GM21576 (cell line): ENCODE measurements around the gene ZNF813.
"Not testable (repeated sequence)": the region's sequence is repeated elsewhere in the genome, so short reads cannot be mapped to it uniquely, and the experiment has no call there.

Experiments
- ATAC-seq: cut with Tn5 transposase; IDR thresholded peaks from one replicate; pipeline ENCODE4 v1.9.1; 2021; ENCODE audit warnings: mild to moderate bottlenecking, moderate library complexity; ENCODE audit not compliant: unreplicated experiment

The ZNF813 gene

DNA sequence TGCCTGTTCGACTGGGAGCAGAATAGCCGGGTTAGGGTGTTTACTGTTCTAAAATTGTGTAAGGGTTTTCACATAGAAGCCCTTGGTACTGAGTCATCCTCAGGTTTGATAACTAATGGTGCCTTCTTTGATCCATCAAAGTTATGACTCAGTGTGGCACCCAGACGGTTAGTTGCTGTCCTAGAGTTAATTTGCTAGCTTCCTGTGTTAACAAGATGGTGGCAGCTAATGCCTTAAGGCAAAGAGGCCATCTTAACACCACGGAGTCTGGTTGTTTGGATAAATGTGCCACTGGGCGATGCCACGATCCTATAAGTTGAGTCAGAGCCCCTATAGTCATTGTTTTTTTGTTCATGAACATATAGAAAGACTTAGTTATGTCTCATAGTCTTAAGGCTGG, 7.9 kb downstream of the ZNF813 start:
- not testable (repeated sequence) for ATAC-seq

GRCh38 chr19:53483751-53484150, 16.2 kb downstream of the ZNF813 start:
- ATAC-seq = not testable (repeated sequence)

- ATAC-seq = no peak
Observed at GRCh38 chr19:53485046-53486004, 17.8 kb downstream of the ZNF813 start.

GRCh38 chr19:53492153-53492552, 24.6 kb downstream of the ZNF813 start:
- no peak for ATAC-seq

DNA sequence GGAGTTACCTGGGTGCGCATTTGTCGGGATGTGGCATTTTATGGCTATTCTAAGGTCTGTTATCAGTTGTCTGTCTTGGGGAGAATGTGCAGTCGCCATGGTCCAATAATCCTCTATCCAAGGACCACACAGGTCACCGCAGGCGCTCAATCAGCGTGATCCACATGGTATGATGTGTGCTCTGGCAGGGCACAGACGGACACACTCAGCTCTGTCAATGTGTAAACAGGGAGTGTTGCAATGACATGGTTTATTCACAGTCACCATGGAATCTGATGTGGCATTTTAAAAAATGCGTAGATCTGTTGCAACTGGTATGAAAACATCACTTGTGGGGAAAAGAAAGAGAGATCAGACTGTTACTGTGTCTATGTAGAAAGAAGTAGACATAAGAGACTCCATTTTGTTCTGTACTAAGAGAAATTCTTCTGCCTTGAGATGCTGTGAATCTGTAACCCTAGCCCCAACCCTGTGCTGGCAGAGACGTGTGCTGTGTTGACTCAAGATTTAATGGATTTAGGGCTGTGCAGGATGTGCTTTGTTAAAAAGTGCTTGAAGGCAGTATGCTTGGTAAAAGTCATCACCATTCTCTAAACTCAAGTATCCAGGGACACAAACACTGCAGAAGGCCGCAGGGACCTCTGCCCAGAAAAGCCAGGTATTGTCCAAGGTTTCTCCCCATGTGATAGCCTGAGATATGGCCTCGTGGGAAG, 29.9 kb downstream of the ZNF813 start:
- not testable (repeated sequence) for ATAC-seq

DNA sequence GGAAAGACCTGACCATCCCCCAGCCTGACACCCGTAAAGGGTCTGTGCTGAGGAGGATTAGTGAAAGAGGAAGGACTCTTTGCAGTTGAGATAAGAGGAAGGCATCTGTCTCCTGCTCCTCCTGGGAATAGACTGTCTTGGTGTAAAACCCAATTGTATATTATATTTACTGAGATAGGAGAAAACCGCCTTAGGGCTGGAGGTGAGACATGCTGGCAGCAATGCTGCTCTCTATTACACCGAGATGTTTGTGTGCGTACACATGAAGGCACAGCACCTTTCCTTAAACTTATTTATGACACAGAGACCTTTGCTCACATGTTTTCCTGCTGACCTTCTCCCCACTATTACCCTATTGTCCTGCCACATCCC, 30.5 kb downstream of the ZNF813 start:
- not testable (repeated sequence) for ATAC-seq

DNA sequence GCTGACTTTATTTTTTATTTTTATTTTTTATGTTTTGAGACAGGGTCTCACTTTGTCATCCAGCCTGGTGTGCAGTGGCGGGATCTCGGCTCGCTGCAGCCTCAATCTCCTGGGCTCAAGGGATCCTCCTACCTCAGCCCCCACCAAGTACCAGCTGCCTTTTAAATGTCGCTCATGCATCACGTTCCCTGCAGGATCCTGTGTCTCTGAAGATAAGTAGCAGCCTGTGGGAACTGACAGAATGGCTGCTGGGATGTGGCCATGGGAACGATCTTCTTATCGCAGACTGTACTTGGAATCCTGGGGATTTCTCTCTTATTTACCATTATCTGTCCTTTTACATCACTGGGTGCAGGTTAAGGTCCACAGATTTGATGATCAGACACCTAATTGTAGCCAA, 35.6 kb downstream of the ZNF813 start:
- ATAC-seq = not testable (repeated sequence)

DNA sequence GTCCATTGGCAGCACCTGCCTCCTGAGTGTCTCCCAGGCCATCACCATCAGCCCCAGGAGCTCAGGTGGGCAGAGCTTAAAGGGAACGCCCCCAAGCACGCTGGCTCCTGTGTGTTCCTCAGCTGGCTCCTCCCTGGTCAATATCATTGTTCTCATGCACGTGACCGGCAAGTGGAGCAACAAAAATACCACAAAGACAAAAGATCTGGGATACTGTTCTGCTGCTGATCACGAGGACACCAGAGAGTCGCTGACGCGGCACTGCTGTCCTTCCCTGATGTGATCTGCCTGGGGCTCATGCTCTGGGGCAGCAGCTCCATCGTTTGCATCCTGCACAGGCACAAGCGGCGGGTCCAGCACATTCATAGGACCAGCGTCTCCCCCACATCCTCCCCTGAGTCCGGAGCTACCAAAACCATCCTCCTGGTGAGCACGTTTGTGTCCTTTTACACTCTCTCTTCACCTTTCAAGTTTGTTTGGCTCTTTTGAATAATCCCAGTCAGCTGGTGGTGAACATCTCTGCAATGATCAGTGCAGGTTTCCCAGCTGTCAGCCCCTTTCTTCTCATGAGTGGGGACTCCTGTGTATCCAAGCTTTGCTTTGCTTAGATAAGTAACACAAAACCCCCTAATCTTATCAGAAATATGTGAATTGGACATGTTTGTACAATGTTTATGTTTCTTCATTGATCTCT, 36.3 kb downstream of the ZNF813 start:
- not testable (repeated sequence) for ATAC-seq

GRCh38 chr19:53504365-53504703, 36.8 kb downstream of the ZNF813 start:
- not testable (repeated sequence) for ATAC-seq

DNA sequence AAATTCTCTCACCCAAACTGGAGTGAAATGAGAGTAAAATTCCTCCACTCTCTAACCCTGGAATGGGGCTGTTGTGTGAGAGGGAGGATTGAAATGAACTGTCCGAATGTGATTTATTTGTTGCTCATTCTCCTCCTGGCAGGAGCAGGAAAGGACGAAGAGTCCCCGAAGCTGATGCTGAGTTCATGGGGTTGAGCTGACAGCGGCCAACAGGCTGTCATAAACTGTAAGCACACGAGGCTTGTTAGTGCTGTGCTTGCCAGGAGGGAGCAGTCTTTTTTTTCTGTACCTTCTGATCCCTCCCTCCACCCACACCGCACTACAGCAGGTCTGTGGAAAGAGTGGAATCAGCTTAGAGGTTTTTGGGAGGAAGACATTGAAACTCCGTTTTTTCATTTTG, 37.4 kb downstream of the ZNF813 start:
- no peak for ATAC-seq

DNA sequence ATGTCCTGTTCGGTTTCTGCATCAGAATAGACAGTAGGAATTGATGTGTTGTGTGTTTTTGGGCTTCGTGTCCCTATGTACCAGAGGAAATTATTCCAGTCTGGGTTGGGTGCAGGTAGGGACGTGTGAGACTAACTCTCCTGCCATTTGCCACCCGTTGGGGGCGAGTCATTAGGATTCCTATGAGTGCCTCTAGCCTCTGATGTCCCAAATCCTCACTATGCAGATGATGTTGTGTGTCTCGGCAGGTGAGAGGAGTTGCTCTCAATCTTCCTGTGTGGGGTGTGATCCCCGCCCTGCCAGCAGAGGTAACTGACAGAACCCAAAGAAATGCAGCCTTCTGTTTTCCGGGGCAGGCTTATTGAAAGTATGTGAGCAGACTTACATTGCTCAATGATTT, 39.2 kb downstream of the ZNF813 start:
- ATAC-seq = no peak

DNA sequence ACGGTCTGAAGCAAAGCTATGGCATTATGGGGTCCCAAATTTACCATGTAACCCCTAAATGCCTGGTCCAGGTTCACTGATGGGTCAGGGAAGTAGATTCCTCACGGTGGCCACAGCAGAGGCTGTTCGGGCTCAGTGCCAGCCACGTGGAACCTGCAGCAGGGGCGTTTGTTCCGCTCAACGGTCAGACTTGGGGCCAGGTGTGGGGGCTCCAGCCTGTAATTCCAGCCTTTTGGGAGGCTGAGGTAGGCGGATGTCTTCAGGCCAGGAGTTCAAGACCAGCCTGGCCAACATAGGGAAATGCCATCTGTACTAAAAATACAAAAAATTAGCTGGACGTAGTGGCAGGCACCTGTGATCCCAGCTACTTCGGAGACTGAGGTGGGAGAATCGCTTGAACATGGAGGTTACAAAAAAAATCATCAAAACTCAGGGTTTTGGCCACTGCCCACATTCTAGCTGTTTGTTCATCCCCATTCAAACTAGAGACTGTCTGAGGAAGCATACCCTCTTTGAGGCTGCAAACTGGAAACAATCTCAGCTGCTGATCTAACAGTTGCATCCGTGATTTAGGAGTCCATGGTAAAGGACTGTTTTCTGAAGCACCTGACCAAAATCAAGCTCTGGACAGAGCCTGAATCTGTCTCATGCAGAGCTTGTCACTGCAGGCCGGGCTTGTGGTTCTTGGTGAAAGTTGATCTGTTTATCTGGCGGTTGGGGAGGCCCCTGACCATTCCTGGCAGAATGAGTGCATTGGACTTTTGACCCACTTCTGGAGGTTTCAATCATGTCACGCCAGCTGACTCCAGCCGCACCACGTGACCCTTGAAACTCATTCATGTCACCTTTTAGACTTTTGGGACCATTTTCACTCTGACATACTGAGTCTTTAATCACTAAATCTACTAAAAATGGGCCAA, 40.2 kb downstream of the ZNF813 start:
- ATAC-seq = no peak

DNA sequence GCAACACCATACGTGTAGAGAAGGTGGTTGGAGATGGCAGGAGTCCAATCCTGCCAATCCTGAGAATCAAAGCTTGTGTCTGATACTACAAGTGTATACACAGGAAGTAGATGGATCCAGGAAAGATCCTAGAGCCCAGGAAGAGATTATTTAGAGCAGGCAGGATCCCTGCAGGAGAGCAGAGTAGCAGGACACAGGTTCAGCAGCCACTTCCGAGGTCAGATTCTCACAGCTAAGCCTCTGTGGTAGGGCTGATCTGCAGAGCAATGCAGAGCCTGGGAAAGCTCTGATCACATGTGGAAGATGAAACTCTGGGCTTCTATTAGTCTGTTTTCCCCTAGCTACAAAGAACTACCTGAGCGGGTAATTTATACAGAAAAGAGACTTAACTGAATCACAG, 41.9 kb downstream of the ZNF813 start:
- ATAC-seq = no peak

GRCh38 chr19:53509845-53510244, 42.3 kb downstream of the ZNF813 start:
- no peak for ATAC-seq

DNA sequence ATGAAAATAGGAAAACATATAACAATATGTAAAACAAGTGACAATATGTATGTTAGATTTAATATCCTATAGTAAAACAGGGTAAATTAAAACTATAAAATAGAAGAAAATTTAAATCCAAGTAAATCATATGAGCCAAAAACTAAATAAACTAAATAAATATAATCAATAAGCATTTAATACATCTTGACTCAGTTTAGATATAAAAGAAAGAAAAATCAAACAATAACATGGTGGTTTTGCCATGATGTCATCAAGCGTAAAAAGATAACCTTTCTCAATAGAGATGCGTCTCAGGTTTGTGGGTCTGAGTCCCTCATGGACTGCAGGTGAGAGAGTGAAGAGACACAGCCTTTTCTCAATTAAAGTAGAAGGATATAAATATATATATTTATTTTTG, 43.8 kb downstream of the ZNF813 start:
- ATAC-seq = no peak

GRCh38 chr19:53511933-53512374, 44.4 kb downstream of the ZNF813 start:
- ATAC-seq = no peak

- ATAC-seq = not testable (repeated sequence)
Observed at GRCh38 chr19:53515047-53515446, 47.5 kb downstream of the ZNF813 start.

GRCh38 chr19:53517114-53517741, 49.7 kb downstream of the ZNF813 start:
- ATAC-seq = no peak

DNA sequence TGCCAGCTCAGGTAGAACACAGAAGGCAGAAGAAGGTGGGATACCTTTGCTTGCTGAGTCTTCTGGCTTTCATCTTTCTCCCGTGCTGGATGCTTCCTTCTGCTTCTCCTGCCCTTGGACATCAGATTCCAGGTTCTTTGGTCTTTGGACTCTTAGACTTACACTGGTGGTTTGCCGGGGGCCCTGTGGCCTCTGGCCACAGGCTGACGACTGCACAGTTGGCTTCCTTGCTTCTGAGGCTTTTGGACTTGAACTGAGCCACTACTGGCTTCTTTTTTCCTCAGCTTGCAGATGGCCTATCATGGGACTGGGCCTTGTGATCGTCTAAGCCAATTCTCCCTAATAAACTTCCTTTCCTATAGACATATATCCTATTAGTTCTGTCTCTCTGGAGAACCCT, 50.6 kb downstream of the ZNF813 start:
- no peak for ATAC-seq

DNA sequence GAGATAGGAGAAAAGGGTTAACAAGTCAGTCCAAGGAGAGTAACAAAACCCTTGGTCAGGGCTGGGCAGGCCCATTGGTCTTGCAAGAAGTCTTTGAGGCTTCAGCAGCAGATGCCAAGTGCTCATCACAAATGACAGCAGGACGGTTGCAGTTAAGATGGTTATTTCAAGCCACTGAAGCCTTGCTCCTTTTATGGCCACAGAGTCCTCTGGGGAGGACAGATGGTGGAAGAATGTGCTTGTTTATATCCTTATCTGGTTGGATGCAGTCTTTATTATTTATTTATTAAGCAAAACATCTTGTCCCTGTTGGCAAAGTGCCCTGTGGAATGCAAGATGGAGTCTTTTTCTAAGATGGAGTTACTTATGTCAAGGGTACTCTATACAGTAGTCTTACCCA, 51.2 kb downstream of the ZNF813 start:
- no peak for ATAC-seq
